IgD-negative memory B cell (primary cell): ENCODE results near the gene NIN. TPM values are rescaled to one million over a fixed set of nuclear protein-coding genes. Genes with fewer than 3 reads are reported as not detected.

Experiments used
- H3K27ac Mint-ChIP-seq, 3 donors: one replicate each; pipeline ENCODE4 v1.8.0; 2020 to 2022; ENCODE audit warnings: mild to moderate bottlenecking in 3 of 3, mixed read lengths in 3 of 3, moderate library complexity in 1 of 3
- H3K27me3 Mint-ChIP-seq: one replicate; pipeline ENCODE4 v1.8.0; 2021; ENCODE audit warnings: mixed read lengths
- H3K36me3 Mint-ChIP-seq: one replicate; pipeline ENCODE4 v1.8.0; 2020; ENCODE audit warnings: mild to moderate bottlenecking, mixed read lengths
- H3K4me1 Mint-ChIP-seq, 3 donors: one replicate each; pipeline ENCODE4 v1.8.0; 2020 to 2022; ENCODE audit warnings: mixed read lengths in 3 of 3, mild to moderate bottlenecking in 1 of 3
- H3K4me3 Mint-ChIP-seq, 4 donors: one replicate each; pipeline ENCODE4 v1.8.0; 2020 to 2022; ENCODE audit warnings: mild to moderate bottlenecking in 4 of 4, mixed read lengths in 4 of 4, moderate library complexity in 3 of 4
- H3K9me3 Mint-ChIP-seq, 3 donors: one replicate each; pipeline ENCODE4 v1.8.0; 2020 to 2021; ENCODE audit warnings: mixed read lengths in 3 of 3, mild to moderate bottlenecking in 1 of 3
- polyA plus RNA-seq: library from polyadenylated mRNA; unstranded; fragments of 300-500 nt; fragmentation: Illumina TruSeq; gene quantifications from one replicate; pipeline ENCODE4 v1.2.3, GENCODE V29; 2021

The NIN gene
- polyA plus RNA-seq, 1 donor from 2014 or later: 76.5 TPM

DNA sequence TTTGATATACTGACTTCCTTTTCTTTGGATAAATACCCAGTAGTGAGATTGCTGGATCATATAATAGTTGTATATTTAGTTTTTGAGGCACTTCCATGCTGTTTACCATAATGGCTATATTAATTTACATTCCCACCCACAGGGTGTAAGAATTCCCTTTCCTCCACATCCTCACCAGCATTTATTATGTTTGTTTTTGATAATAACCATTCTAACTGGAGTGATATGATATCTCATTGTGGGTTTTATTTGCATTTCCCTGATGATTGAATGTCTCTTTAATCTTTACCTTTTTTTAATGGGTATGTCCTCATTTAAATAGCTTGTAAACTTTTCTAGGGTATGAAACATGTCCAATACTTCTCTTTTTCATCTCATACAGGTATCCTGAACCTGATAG is 151.3 kb downstream of the NIN start:
- Mint-ChIP-seq H3K27ac (no peak overlapping the region), H3K4me1 (peaks cover 16 to 30% (median 24%) of the 10 kb centered on the region in 3 donors), H3K36me3 (no peaks in the 10 kb centered on the region), H3K27me3 (no peaks in the 10 kb centered on the region), H3K4me3 (peak overlapping the region in 1 of 4 donors; percentile 18), H3K9me3 (no peaks in the 10 kb centered on the region)

DNA sequence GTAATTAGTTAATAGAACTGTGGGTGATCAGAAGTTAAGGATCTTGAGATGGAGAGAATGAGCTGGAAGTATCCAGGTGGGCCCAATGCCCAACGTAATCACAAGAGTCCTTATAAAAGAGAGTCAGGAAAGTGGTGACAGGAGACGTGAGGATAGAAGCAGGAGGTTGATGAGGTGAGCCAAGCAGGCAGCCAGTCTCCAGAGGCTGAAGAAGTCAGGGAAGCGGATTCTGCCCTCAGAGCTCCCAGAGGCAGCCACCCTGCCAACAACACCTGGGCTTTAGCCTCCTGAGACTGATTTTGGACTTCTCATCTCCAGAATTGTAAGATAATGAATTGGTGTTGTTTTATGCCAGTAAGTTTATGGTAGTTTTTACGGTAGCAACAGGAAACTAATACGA is 152.8 kb downstream of the NIN start:
- H3K4me1 Mint-ChIP-seq: peaks cover 16 to 32% (median 29%) of the 10 kb centered on the region in 3 donors
- H3K9me3 Mint-ChIP-seq: no peaks in the 10 kb centered on the region
- H3K4me3 Mint-ChIP-seq: peak overlapping the region in 2 of 4 donors; percentile 0 to 14
- no peaks in the 10 kb centered on the region for H3K36me3 Mint-ChIP-seq
- H3K27me3 Mint-ChIP-seq: no peaks in the 10 kb centered on the region
- peak overlapping the region in 2 of 3 donors; percentile 9 to 20 for H3K27ac Mint-ChIP-seq

DNA sequence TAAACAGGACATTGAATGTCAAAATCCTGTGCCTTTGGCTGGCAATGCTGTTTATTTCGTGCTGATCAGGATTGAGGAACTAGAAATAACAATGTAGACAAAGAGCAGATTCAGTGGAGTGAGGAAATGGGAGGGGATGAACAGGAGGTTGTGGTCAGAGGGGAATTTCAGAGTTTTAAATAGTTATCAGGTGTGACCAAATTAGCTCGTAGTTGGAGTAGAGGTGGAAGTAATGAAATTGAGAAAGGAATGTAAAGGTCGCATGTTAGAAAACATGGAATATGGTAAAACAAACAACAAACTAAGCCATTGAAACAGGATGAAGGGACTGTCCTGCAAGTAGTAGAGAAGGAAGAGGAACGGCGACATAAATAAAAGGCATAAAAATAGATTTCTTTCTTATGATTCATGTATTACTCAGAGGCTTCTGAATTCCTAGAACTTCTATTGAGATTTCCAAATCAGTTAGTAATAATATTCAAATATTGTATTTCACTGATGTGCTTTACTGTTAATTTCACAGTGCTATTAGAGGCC is 153.4 kb downstream of the NIN start:
- Mint-ChIP-seq H3K4me1 (peaks cover 16 to 32% (median 29%) of the 10 kb centered on the region in 3 donors), H3K27ac (peak overlapping the region; percentile 20 to 69 (median 41)), H3K27me3 (no peaks in the 10 kb centered on the region), H3K36me3 (no peaks in the 10 kb centered on the region), H3K9me3 (no peaks in the 10 kb centered on the region), H3K4me3 (peak overlapping the region; percentile 39 to 84 (median 71))

DNA sequence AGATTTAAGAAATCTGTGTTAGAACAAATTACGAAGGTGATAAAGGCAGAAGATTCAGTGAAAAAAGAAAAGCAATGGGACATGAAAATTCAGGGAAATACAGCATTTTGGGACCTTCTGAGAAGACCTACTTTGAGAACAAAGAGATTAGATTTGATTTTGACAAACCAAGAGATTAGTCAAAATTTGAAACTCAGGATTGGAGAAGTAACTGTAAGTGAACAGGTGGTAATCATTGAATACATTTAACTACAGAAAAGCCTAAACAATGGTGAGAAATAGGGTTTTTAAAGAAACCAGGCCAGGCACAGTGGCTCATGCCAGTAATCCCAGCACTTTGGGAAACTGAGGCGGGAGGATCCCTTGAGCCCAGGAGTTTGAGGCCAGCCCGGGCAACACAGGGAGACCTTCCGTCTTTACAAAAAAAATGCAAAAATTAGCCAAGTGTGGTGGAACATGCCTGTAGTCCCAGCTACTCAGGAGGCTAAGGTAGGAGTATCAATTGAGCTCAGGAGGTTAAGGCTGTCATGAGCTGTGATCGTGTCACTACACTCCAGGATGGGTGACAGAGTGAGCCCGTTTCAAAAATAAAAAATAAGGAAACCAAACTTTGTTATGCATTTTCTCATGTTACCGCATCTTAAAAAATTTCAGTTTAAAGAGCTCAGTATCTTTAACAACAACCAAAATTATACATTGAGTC is 154.0 kb downstream of the NIN start:
- Mint-ChIP-seq H3K4me3 (peak overlapping the region; percentile 39 to 84 (median 71)), H3K9me3 (no peaks in the 10 kb centered on the region), H3K36me3 (no peaks in the 10 kb centered on the region), H3K27ac (peak overlapping the region; percentile 20 to 69 (median 41)), H3K4me1 (peaks cover 16 to 34% (median 29%) of the 10 kb centered on the region in 3 donors), H3K27me3 (no peaks in the 10 kb centered on the region)

DNA sequence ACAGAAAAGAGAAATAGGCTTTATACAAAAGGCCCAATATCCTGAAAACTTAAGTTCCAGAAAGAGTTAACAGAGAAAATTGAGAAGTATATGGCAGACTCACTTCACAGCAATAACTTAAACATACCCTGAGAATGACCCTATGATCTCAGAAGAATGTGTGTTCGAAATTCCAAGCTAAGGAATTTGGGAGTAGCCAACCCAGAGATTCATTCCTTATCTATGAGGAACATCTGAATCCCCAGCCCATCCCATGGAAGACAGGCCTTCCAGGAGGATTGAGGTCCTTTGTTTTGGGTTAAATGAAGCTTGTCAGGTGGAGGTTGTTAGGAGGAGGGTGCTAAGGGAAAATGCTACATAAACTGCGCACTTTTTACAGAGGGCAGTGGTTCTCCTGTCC is 155.4 kb downstream of the NIN start:
- Mint-ChIP-seq H3K4me1 (peaks cover 16 to 35% (median 29%) of the 10 kb centered on the region in 3 donors), H3K36me3 (no peaks in the 10 kb centered on the region), H3K4me3 (no peak overlapping the region), H3K27me3 (no peaks in the 10 kb centered on the region), H3K27ac (peak overlapping the region in 1 of 3 donors; percentile 57), H3K9me3 (no peaks in the 10 kb centered on the region)

DNA sequence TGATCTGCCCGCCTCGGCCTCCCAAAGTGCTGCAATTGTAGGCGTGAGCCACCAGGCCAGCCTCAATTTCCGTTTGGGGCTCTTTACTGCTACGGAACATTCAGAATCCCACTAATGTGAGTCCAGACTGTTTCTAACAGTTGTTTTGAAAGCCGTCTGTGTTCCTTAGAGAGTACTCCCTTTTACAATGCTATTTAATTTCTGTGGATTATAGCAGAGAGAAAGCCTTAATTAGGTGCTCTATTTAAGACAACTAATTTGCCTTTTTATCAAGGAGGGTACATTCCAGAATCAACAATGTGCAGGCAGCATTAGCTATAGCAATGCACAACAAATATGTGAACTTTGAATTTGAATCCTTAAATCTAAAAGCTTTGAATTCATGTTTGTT is 160.1 kb downstream of the NIN start:
- Mint-ChIP-seq H3K4me1 (peaks cover 9 to 17% (median 13%) of the 10 kb centered on the region in 3 donors), H3K9me3 (no peaks in the 10 kb centered on the region), H3K36me3 (no peaks in the 10 kb centered on the region), H3K4me3 (peak overlapping the region in 1 of 4 donors; percentile 56), H3K27ac (no peak overlapping the region), H3K27me3 (no peaks in the 10 kb centered on the region)

DNA sequence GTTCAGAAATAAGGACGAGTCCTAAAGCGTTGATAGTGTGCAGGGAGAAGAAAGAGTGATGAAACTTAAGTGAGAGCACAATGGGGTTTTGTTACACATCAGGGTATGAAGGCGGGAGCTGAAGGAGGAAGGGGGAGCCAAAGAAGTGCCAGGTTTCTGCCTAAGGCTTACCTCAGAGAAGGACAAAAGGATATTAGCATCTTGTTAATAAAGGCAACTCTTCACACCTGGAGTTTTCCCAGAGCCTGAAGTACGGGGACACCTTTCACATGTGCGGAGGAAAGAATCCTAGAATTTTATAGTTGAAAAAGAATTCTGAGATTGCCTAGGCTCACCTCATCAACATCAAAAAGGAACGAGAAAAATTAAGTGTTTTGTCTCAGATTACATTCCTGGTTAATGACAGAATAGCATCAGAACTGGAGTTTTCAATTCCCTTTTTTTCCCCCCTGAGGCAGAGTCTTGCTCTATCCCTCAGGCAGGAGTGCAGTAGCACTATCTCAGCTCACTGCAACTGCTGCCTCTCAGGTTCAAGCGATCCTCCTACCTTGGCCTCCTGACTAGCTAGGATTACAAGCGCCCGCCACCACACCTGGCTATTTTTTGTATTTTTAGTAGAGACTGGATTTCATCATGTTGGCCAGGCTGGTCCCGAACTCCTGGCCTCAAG is 160.6 kb downstream of the NIN start:
- no peaks in the 10 kb centered on the region for H3K27me3 Mint-ChIP-seq
- no peak overlapping the region for H3K27ac Mint-ChIP-seq
- H3K4me1 Mint-ChIP-seq: peaks cover 10 to 17% (median 15%) of the 10 kb centered on the region in 3 donors
- no peaks in the 10 kb centered on the region for H3K36me3 Mint-ChIP-seq
- H3K4me3 Mint-ChIP-seq: peak overlapping the region in 1 of 4 donors; percentile 56
- no peaks in the 10 kb centered on the region for H3K9me3 Mint-ChIP-seq

Other genes with a start within 250 kb of the NIN start
- 55.8 TPM for gene SAV1, start 162.9 kb downstream of the NIN start, polyA plus RNA-seq
- not detected for gene ABHD12B, start 40.9 kb upstream of the NIN start, polyA plus RNA-seq
- gene PYGL, start 113.3 kb upstream of the NIN start, polyA plus RNA-seq: 0.20 TPM